GM21515 (cell line): ENCODE data around the gene PPARGC1A.

ENCODE experiments used
- ATAC-seq: cut with Tn5 transposase; IDR thresholded peaks from one replicate; pipeline ENCODE4 v1.9.1; 2021; ENCODE audit not compliant: unreplicated experiment

PPARGC1A gene

DNA sequence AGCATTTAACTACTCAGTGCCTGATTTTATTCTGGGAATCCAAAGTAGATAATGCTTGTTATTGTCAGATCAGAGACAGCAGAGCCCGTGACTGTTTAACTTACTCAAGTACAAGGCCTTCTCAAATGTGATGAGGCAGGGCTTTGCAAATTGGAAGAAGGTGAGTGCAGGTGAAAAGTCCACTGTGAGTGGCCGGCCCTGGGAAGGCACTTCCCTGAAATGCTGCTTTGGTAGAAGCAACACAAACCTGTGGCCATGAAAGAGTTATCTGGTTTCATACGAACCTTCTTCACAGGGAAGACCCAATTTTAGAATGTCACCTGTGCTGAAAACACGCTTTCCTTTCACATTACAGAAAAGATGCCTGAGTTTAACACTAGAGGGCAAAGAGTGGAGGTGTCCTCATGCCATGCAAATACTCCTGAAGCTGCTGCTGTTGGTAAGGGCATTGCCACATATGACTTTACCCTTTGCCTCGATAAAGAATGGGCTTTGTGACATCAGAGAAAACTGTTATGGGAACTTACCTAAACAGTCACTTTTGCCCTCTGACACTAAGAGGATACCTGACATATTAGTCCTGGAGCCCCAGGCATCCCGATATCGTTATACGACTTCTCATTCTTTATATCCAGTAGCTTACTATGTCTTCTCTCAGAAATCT lies 8.0 kb downstream of the PPARGC1A start:
- no peak for ATAC-seq

DNA sequence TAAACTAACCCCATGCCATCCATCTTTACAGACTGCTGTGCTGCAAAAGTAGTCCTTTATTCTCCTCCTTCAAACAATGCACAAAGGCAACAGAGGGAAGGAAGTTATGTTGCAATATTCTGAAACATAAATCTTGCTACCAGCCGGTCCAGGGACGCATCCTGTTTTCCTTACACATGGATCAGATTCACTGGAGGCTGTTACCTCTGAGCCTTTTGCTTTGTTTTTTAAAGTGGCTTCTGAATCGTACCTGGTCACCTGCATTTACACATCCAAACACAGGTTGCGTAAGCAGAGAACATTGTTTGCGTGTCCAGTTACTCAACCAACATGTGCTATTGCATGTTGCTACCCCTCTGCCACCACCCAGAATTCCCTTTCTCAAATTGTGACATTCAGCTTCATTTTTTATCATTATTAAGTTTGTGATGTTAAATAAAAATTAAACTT lies 8.8 kb downstream of the PPARGC1A start:
- no peak for ATAC-seq

DNA sequence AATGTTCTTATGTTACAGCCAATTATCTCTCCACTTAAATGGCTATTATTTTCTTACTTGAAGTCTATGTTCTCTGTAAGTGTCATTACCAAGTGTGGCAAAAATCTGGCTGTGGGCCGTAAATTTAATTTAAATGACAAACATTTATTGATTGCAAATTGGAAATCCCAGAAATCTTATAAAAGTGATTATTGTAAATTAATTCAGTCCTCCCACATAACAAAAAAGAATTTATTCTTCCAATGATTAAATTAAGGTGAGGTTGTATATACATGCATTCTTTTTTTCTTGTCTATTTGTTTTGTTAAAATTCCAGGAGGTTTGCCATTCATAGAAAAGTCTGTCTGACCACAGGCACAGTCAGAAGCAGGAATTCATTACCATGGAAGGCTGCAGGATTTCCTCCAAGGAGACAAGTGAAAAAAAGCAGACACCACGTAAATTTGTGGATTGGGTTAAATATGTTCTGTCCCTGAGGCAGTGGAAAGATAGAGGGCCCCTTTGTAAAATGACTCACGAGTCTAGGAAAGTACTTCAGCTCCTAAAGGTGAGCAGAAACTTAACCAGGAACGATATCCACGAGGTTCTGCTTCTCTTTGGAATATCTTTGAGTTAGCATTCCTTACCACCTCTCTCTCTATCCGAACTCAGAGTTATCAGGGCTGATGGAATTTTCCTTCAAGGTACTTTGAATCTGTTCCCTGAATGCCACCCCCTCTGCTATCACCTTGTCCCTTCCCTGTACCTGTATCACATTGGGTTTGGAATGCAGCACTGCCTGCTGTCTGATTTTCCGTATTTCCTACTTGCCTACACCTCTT lies 10.7 kb downstream of the PPARGC1A start:
- ATAC-seq, result no peak

DNA sequence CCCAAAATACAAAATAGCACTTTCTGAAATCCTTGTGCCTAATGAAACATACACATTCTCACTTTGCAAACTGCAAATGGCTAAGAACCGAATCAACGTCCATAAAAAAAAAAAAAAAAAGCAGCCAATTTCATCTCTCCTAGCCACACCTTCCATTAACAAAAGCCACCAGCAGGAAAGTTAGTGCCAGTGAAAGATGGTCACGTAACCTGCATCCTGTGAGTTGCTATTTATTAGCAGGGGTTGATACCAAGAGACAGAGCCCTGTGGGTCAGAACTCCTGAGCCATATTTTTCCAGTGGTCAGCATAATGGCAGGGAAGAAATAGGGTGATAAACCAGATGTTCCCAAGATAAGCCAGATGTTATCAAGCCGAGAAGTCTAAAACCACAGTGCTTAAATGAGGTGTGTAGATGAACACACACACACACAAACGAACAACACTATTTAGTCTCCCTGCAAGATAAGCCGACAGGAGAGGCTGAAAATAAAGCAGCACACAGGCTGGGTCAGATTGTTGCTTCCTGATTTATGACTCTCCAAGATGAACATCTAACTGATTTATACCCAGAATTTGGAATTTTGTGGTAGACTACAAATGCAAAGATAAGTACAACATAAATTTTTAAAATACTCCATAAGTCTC lies 11.5 kb downstream of the PPARGC1A start:
- no peak for ATAC-seq

DNA sequence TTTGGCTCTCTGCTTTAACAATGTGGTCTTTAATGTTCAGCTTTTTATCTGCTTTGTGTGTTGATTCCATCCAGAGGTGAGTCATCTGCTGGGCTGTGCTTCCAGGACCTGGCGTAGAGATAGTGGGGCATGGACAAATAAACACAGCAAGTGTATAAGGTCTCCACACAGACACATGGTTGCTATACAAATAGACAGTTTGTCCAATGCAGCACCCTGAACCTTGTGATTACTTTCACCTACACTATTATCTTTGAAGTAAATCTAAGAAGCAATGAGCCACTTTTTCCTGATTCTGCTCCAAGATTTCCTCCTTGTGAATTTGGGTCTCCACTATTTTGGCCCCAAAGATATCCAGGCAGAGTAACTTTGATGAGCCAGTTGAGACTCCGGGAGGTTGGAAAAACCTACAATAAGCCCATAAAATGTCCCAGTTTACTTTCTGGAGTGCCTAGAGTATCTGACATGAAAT lies 12.1 kb downstream of the PPARGC1A start:
- ATAC-seq, result no peak

DNA sequence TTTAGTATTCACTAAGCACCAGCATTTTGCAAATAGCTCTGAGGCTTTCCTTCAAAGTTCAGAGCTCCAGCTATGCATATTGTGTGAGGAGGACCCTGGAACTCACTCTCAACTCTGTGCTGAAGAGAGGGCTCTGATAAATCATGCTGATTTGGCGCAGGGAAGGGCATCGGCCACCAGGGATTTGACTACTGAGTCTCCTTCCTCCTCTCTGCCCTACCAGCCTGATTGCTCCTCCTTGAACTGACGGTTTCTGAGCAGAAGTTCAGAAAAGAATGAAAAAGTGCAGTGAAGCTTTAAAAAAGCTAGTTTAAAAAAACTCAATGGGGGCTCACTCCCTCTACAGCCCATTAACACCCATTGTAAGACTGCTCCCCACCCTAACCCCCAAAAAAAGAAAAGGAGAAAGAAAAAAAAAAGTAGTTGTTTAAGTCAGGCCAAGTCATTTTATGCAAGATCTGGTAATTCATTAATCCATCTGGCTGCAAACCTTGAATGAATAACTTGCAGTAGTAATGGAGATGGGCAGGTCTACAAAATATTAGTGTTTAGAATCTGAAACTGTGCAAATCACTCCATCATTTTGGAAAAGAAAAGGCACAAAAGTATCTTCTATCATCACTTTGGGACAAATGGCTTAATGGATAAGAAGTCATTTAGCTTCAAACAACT lies 13.3 kb downstream of the PPARGC1A start:
- no peak for ATAC-seq

DNA sequence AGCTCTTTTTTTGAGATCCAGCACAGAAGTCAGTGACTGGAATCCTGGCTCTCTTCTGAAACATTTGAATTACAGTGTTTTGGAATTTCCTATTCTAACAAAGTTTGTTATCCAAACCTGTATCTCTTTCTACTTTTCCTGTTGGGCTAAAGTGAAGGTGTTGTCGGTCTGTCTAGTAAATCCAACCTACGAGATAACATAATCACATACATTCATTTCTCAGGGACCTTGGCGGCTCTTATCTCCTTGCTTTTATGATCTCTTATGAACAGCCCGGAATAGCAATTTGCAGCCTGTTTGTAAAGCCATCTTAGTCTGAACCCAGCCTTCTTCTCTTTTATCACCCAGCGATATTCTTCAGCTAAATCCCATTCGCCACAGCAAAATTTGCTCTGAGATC lies 14.5 kb downstream of the PPARGC1A start:
- no peak for ATAC-seq

DNA sequence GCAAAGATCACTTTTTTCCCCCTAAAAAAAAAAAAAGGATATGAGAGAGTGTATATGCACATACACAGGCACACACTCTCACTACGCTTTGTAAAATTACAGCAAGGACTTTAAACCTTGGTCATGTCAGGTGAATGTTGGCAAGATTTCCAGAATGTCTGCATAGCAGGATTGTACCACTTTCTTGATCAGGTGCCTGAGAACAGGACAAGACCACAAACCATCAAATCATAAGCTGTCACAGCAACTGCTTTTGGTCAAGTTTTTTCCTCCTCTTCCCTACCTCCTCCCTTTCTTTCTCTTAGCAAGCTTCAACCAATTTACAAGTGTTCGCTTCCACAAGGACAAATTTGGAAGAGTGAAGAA lies 15.3 kb downstream of the PPARGC1A start:
- no peak for ATAC-seq

DNA sequence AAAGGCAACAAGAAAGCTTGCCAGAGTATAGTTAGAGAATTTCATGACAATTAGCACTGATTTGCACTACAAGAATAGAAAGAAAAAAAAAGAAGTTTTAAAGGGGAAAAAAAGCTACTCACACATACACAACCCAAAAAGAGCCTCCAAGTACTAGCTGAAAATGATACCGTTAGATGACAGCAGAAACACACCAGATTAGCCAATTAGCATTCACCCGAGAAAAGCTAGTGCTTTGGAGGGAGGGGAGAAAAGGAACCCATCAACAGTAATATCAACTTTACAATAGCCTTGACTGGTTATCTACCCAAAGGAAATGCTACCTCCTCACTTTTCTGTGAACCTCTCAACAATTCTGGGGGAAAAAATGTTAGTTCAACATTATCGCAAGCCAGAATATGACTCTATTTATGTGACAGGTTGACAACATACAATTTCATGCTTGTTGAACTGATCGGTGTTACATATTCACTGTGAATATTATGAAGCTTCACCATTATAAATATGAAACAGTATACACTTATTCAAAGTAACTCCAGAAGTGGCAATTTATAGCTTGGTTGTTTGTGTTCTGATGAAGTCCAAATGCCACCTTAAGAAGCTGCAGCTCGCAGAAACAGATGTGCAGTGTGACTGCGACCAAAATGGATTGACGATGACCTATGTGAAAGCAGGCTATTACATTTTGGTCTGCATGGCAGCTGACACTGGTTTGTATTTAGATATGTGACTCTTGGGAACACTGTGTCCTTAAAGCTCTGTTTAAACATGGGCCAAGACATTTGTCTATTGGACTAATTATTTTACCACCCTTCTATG lies 15.9 kb downstream of the PPARGC1A start:
- ATAC-seq, result no peak

DNA sequence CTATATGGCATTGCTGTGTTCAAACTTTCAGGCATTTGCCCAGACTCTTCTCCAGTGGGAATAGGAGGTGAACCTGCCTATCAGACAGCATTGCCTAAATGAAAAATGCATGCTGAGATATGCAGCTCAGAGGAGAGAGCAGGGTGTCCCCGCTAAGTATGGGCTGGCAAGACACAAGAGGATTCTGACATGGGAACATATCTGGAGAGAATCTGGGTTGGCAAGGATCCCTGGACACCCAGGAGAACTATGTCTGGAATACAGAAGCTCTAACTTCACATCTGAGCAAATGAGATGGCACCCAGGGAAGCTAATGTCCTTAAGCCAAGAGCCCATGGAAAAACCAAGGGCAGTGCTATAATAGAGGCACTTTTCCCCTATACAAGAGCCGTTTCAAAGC lies 18.4 kb downstream of the PPARGC1A start:
- no peak for ATAC-seq

DNA sequence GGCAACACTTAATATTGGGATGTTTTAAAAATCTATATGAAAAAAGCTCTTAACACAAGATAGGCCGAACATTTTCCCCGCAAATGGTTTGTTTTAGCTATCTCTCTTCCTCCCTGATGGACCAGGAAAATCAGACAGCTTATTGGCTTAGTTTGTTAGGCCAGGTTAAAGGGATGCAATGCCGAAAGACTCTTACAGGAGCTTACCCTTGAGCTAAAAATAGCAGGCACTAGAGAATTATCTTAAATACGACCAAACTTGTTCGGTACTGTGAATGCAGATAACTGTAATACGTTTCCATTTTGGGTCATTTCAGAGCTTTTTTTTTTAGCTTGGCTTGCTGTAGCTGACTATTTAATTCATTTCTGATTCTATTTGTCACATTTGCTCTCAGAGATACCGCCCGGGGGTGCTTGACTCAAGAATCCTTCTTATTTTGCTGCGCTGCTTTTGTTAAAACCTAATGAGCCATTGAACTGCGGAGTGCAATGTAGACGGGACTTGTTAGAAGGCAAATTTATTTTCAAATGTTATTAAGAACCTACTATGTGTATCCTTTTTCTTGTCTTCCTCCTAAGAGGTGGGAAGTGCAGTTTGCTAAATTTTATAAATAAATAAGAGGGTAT lies 23.3 kb downstream of the PPARGC1A start:
- no peak for ATAC-seq

DNA sequence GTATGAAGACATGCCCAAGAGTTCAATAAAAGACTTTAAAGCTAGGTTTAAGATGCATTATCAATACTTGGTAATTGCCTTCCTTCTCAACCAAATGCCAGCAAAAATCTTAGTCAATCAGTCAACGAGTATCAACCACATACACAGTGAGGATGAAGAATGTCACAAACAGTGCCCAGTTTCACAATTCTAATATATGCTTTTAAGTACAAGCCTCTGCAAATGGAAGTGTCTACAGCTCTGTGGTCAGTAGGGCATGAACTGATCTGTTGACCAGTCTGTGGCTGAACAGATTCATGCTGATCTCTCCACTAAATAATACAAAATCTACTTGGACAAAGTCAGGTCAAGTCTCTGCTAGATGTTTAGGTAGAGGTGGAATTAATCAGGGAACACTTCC lies 27.9 kb downstream of the PPARGC1A start:
- no peak for ATAC-seq

DNA sequence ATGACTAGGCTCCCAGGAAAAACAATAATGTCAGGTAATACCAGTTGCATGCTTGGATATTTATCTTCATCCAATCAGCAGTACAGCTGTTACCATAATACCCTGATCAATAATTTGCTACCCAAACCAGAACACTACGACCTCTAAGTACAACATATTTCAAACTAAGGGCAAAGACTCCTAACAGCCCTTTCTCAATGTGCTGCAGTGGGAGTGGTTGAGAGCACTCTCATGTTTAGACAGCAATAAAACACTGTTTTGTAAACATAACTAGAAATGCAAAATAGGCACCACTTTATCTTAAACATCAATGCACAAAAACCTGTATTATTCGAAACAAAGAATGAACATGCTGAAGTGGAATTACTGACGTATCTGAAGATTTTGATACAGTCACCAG lies 28.9 kb downstream of the PPARGC1A start:
- ATAC-seq, result no peak

DNA sequence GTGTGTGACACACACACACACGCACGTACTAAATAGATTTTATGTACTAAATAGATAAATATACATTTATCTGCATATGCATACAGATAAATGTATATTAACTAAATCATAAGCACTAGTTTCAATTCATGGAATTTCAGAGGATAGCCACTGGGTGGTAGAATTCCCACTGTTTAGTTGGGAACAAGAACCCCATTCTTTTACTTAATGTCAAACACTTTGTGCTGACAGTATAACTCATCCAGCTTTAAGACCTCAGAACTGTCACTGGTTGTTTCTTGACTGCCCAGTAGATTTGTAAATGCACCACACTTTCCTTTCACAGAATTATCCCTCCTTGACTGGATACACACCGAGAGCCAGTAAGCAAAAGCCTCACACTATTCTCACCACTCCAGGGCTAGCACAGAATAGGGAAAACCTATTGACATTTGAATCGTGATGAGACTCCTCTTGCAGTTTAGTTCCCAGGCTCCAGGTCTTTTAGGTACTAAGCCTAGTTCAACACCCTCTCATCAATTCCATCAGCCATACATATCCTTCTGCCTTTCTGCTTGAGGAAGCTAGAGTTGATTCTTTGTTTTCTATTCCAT lies 32.4 kb downstream of the PPARGC1A start:
- ATAC-seq, result no peak

DNA sequence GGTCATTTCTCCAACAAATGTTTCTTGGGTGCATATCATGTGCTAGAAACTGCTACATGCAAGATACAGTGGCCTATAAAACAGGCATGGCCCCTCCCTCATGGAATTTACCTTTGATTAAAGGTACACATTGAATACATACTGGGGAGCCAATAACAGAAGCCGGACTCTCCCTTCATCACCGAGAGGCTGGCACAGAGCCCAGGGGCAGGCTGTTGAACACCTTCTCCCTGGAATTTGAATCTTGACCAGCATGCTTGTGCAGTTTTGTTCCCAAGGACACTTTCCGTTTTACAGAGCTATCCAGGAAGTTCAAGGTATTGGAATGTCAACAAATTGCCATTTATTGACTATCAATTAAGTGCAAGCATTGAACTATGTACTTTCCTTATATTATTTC lies 33.2 kb downstream of the PPARGC1A start:
- ATAC-seq, result no peak

DNA sequence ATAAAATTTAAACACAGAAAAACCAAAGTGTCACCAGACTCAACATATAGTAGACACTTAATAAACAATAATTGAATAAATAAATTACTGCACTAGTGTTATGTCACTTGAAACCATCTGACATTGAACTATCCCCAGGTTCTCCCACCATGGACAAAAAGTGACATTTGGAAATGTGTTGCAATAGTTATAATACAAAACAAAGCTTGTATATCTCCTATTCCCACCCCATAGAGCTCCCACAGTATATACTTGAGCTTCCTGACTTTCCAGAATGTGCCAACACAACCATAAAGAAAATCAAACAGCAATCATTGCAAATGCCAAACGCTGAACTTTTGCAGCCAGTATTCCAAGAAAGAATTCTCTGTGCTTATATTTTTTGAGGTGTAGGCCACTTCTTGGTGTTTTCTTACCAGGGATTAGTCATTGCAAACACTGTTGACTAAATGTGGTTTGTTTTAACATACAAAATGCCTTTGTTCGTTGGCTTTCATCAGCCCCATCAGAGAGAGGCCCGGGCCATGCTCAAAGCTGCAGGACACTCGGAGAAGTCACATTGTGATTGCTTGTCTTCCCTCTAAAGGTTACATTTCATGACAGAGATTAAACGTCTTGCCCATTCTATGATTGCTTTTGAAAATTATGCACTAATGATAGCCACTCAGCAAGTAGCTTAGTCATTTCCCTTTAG lies 33.8 kb downstream of the PPARGC1A start:
- no peak for ATAC-seq

DNA sequence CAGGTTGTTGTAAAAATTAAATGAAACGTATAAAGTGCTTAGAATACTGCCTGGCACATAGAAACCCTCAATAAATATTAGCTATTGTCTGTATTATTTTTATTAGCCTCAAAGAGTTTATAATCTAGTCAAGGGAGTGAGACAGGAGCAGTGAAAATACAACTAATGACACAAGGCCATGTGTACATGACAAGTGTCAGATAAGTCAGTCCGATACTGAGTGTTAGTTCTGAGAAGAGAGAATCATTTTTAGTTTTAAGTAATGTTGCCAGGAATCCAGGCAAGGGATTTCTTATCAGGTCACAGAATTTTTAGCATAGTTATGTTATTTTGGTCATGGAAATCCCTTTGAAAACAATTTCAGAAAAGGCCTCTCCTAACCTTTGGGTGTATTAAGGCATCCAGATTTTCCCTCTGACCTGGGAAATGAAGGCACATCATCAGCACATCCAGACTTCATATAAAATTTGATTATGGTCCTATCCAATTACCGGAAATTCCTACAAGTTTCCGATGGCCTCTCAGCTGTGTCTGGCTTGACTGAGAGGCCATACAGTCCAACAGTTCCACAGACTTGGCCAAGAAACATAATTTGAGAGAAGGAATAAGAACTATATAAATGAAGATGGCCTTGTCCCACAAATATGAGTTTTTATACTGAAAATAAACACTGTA lies 35.7 kb downstream of the PPARGC1A start:
- ATAC-seq, result no peak

DNA sequence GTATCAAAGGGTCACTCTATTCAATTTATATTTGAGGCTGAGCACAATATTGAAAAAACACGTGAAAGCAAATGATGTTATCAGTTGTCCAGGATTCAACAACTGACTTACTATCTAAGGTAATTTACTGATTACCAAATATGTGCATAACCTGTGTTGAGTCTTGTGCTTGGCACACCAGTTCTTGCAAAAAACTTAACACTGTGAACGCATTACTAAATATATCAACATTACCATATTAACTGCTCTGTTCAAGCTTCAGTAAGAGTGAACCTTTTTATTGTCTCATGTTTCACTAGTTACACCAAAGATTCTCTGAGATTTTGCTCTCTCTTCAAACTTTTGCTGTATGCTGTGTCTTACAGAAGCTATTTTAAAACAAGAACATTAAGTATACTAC lies 38.4 kb downstream of the PPARGC1A start:
- ATAC-seq, result no peak

DNA sequence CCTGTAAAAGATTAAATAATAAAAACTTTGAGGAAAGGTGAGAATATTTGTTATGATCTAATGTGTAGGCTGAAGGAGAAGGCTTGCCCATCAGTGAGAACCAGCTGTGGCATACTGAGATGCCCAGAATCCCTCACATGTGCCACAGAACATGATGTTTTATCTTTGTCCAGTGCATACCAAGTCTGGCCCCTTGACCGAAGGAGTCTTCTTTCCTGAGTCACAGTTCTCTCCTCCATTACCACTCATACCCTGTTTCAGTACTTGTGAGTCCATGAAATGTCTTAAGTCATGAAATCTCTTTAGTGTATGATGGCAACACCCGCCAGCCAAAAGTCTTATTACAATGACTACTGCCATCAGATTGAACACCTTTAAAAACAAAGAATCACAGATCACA lies 42.7 kb downstream of the PPARGC1A start:
- no peak for ATAC-seq
